CD4-positive, alpha-beta T cell treated with Interleukin-6 at 100 ng/mL for 8 hours (primary cell): ENCODE measurements around the gene ZNF35.

Source experiments
- DNase-seq: peaks from one replicate; pipeline ENCODE4 v3.0.0-alpha.2; 2020; ENCODE audit warnings: mixed read lengths, low spot score

Gene ZNF35

DNA sequence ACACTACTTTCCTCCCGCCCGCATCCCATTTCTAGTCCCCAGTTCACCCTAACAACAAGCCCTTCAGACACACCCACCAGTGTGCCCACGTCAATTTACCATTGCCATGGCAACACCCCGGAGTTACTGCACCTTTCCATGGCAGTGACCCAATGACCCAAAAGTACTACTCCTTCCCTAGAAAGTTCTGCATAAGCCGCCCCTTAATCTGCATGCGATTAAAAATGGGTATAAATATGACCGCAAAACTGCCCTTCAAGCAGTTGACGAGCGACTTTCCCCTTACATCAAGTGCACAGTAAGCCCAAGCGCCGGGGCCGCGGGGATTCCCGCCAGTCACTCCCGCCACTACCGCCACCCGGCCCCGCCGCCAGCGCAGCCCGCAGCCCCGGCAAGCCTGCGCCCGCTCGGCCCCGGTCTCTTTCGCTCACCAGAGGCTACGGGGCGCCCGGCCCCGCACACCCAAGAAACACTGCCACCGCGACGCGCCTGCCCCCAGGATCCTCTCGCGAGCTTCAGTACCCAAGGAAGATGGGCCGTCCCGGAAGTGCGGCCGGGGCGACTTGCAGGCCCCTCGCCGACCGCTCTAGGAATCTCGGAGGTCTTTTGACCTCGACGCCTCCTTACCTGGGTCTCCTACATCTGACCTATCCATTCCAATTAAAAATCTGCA lies 36.7 kb downstream of the ZNF35 start:
- DNase-seq: peak; percentile 37

DNA sequence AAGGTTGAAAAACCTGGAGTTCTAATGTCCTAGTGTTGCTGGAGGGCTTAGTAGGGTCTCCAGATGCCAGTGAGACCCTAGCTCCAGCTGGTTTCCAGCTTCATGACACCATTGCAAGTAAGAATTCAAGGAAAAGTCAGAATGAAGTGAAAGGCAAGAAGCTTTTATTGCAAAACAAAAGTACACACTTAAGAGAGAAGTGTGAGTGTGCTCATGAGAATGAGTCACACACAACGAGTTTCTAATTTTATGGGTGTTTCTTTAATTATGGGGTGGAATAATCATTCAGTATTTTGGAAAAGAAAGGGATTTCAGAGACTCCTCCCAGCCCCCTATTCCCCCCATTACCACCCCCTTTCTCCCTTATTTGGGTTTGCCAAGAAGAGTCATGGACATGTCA lies 39.4 kb downstream of the ZNF35 start:
- DNase-seq: no peak
